ENCODE data around the gene SLC24A3. TPM values are rescaled to one million over a fixed set of nuclear protein-coding genes. Genes with fewer than 3 reads are reported as not detected.

Gene SLC24A3
- total and polyA plus RNA-seq, 2 experiments from 2014 or later = 0.81 to 2.5 TPM

GRCh38 chr20:19213946-19214490 is 1.6 kb downstream of the SLC24A3 start:
- Mint-ChIP-seq H3K27me3 (ENCODE audit: insufficient read depth, low read depth, poor library complexity) (peaks cover 30% of the 10 kb centered on the region), H3K27ac (no peak overlapping the region), H3K4me1 (peaks cover 46% of the 10 kb centered on the region), H3K9me3 (no peaks in the 10 kb centered on the region; the same call in 2 of the 3 replicates), H3K4me3 (peak overlapping the region; percentile 75), H3K36me3 (ENCODE audit: low read depth) (no peaks in the 10 kb centered on the region)
- H3F3A ChIP-seq (replicated peaks; ENCODE audit: low read depth) = no peaks in the 10 kb centered on the region
- H4K20me1 ChIP-seq (replicated peaks; ENCODE audit: insufficient read depth) = no peaks in the 10 kb centered on the region
- H3K27ac ChIP-seq (ENCODE audit: low read depth) = no peak overlapping the region
- H3K4me1 ChIP-seq (ENCODE audit: insufficient read depth) = peaks cover 25% of the 10 kb centered on the region
- peaks cover 40% of the 10 kb centered on the region for H3K27me3 ChIP-seq (ENCODE audit: insufficient read depth)
- TF ChIP-seq STAT1 (IDR thresholded peaks at IDR 0.05; ENCODE audit: unreplicated experiment) (no peak), ZNF114 (CRISPR knock-in tag; IDR thresholded peaks at IDR 0.05) (no peak), ETS1 (IDR thresholded peaks at IDR 0.05) (no peak), ZNF462 (CRISPR knock-in tag; IDR thresholded peaks at IDR 0.05) (no peak), POLR2AphosphoS5 (IDR thresholded peaks at IDR 0.05; ENCODE audit: low read depth) (no peak), ZNF331 (CRISPR knock-in tag; IDR thresholded peaks at IDR 0.05; ENCODE audit: low read depth) (no peak), CREB1 (CRISPR knock-in tag; IDR thresholded peaks at IDR 0.05; ENCODE audit: low read depth) (no peak), JUNB (IDR thresholded peaks at IDR 0.05; ENCODE audit: unreplicated experiment) (no peak), REST (IDR thresholded peaks at IDR 0.05; ENCODE audit: unreplicated experiment) (no peak), NANOG (IDR thresholded peaks at IDR 0.05; ENCODE audit: borderline replicate concordance) (no peak), EZH2phosphoT487 (IDR thresholded peaks at IDR 0.05; ENCODE audit: unreplicated experiment) (no peak), EZH2 (IDR thresholded peaks at IDR 0.05; ENCODE audit: low read depth, unreplicated experiment) (no peak)
- H3K4me2 ChIP-seq = peak overlapping the region; percentile 84; the same call in 1 of the 2 replicates
- no peak overlapping the region for H2AFZ ChIP-seq
- peak overlapping the region; percentile 66; the same call in 1 of the 2 replicates for H3K4me3 ChIP-seq
- H3K36me3 ChIP-seq (ENCODE audit: insufficient read depth) = no peaks in the 10 kb centered on the region
- H3K79me2 ChIP-seq (replicated peaks; ENCODE audit: insufficient read depth) = no peaks in the 10 kb centered on the region
- ATAC-seq (no peak), DNase-seq (ENCODE audit: low spot score) (no peak)
- H3K9me2 ChIP-seq (ENCODE audit: insufficient read depth) = no peaks in the 10 kb centered on the region
